ENCODE measurements around the gene VPS26A.

VPS26A gene

DNA sequence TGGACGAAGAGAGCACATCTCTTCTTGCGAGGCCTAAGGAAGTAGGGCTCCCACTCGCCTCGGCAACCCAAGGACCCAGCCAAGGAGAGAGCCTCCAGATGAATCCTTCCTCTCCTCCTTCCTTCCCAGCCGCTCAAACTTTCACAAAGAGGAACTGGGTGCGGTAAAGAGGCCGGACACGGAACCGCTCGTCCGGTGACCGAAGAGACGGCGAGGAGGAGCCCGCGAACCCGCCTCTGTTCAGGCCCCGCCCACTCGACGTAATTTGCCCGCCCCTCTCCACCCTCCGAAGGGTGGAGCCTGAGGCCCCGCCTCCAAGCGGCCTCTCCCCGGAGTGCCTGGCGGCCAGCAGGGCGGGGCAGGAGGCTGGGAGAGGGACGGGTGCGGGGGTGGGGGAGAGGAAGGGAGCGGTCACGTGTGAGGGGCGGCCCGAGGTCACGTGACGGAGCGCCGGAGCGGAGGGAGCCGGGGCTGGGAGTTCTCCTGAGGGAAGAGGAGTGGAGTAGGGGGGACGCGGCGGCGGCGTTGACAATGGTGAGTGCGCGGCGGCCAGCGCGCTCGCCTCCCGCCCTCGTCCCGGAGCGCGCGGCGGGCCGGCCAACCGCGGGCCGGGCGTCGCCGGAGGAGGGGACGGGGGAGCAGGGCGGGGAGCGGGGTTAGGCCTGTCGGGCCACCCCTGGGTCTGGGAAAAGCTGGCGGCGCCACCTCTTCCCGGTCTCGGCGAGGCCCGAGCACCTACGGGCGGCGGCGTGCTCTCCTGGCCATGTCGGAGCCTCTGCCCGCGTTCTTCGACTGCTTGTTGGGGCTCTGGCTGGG is at the start of gene VPS26A:
Gene VPS26A, plus strand, starts transcription at position 432 of the 816 bp plus-strand sequence. Its CDS starts 100 bp downstream, at position 532.
- DNase-seq (ENCODE audit: low spot score), result peak; percentile 99

DNA sequence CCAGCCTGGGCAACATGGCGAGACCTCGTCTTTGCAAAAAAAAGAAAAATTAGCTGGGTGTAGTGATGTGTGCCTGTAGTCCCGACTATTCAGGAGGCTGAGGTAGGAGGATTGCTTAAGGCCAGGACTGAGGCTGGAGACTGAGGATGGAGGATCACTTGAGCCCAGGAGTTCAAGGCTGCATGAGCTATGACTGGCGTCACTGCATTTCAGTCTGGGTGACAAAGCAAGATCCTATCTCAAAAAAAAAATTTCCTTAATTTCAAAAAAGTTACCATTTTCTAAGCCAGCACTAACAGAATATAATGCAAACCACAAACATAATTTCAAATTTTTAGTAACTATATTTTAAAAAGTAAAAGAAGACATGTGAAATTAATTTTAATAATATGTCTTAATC is 49.4 kb upstream of the VPS26A start:
- no peak for DNase-seq (ENCODE audit: low spot score)

DNA sequence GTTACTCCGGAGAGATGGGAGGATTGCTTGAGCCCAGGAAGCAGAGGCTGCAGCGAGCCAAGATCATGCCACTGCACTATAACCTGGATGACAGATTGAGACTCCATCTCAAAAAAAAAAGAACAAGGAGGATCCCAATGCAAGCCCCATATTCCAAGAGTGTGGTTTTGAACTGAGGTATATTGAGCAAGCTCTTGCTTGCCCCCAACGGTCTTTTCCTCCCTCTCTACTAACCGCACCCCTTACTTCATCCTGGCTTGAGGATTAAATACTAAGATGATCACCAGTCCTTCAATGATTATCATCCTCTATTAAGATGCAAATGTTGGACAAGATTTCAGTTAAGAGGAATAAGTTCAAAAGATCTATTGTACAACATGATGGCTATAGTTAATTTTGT is 48.5 kb upstream of the VPS26A start:
- no peak for DNase-seq (ENCODE audit: low spot score)

GRCh38 chr10:69078311-69078710 is 45.7 kb upstream of the VPS26A start:
- DNase-seq (ENCODE audit: low spot score), result no peak

DNA sequence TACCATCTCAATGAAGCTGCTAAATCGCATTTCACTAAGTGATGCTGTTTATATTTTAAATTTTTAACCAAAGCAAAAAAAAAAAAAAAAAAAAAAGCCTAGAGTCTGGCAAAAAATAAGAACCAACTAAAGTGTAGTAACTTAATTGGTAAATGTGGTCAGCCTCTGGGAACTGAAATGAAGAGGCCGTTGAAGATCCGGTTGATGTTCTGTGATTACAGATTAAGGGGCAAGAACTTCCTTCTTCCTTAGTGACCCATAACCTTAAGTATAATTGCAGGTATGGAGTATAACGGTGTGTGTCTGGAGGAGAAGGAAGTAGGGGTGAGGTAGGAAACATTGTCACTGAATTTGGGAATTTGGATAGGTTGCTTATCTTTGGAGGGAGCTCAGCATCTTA is 43.8 kb upstream of the VPS26A start:
- DNase-seq (ENCODE audit: low spot score), result no peak

DNA sequence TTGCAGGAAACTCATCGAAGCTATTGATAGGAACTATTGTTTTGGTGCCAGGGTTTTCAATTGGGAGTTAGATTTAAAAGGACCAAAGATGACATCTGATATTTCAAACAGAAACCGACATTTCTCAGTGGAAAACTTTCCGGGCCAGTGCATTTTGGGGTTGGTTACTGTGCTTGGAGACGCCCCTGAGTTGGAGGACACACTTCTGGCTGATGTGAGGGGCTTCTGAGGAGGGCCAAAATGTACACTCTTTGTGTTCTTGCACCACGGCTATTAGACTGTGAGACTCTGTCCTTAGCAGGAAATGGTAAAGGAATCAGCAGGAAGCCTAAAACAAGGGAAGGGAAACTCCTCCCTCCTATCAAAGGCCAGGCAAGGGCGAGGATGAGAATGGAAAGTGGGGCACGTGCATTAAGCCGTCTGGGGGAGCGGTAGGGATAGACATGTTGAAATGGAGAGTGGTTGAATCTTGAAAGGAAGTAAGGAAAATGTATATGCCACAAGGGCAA is 37.9 kb upstream of the VPS26A start:
- no peak for DNase-seq (ENCODE audit: low spot score)

- no peak for DNase-seq (ENCODE audit: low spot score)
Observed at GRCh38 chr10:69087590-69088470, 36.1 kb upstream of the VPS26A start, which contains the start of gene SRGN. Gene SRGN, plus strand, starts transcription at chr10:69088103. Its CDS starts 55 bp downstream, at chr10:69088158.

DNA sequence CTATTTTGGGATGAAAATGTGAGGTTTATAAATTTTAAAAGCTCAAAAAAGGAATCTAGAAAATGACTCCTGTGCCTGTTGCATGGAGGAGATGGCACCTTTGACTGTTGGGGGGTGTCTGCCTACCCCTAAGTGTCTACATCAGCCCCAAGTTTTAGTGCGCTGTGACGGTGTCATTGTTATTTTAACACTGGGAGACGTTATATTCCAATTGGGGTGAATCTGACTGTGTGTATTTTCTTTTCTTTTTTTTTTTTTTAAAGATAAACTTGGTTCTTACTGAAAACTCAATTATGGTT is 35.6 kb upstream of the VPS26A start:
- no peak for DNase-seq (ENCODE audit: low spot score)

DNA sequence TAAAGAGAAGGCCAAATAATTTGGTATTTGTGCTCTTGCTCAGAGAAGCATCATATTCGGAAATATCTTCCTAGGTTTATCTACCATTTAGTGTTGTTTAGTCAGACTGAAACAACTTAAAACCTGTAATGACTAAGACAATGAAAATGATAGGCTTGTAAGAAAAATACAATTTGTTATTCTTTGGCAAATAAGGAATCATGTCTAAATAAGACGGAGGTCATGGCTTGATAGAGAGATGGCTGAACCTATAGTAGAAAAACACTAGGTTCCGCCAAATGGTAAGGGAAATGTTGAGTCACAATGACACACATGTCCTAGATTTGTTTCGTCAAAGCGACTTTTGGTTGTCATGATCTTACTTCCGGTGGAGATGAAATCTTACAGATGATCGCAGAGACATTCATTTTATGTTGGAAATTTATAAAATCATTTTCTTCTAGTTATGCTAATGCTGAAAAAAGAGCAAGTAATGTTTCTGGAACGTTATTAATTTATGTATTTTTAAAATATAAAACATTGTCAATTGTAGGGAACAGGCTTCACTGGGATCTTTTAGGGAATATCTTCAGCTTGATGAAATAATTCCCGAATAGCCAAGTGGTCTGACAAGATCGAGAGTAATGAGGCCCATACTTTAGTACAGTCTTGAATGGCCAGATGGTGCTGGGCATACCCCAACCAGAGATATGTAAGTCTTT is 35.0 kb upstream of the VPS26A start:
- DNase-seq (ENCODE audit: low spot score), result no peak

DNA sequence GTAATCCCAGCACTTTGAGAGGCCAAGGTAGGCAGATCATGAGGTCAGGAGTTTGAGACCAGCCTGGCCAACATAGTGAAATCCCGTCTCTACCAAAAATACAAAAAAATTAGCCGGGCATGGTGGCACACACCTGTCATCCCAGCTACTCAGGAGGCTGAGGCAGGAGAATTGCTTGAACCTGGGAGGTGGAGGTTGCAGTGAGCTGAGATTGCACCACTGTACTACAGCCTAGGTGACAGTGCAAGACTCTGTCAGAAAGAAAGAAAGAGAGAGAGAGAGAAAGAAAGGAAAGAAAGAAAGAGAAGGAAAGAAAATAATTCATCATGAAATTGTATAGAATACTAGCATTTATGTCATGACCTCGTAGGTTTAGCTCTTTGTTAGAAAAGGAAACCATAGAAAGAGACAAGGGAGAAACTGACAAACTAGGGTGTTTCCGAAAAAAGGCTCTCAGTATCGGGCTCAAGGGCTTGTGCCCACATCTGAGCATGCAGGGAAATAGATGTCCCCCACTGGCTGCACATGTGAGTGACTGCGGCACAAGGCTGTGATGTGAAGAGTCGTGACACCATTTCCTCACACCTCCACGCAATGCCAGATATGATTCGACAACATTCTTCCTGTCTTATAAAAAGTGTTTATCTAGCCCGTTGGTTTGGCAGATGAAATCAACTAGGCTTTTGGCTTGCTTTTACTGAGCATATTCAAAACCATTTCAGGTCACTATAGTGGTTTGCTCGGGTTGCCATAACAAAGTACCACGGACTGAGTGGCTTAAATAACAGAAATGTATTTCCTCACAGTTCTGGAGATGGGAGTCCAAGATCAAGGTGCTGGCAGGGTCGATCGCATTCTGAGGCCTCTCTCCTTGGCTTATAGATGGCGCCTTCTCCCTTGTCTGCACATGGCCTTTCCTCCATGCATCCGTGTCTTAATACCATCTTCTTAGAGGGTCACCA is 34.1 kb upstream of the VPS26A start:
- DNase-seq (ENCODE audit: low spot score), result no peak

- DNase-seq (ENCODE audit: low spot score), result no peak
Observed at GRCh38 chr10:69090685-69091084, 33.3 kb upstream of the VPS26A start.

DNA sequence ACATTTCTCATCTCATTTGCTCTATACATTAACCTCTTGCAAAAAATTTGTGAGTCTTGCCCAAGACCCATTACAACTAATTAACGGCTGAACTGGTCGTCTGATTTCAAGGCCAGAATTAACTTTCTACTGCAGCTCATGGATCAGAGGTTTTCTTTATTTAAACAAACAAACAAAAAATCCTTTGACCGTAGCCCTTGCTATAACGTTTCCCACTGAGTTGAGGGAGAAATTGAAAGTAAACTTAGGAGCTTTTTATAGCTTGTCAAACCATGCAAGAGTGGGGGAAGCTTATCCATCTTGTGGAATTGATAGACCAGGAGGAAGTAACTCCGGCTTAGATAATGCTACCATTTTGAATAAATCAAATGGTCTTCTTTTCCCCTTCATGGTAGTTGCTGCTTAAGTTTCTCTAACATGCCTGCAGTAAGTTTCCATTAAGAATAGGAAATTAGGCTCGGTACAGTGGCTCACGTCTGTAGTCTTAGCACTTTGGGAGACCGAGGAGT is 32.8 kb upstream of the VPS26A start:
- no peak for DNase-seq (ENCODE audit: low spot score)

DNA sequence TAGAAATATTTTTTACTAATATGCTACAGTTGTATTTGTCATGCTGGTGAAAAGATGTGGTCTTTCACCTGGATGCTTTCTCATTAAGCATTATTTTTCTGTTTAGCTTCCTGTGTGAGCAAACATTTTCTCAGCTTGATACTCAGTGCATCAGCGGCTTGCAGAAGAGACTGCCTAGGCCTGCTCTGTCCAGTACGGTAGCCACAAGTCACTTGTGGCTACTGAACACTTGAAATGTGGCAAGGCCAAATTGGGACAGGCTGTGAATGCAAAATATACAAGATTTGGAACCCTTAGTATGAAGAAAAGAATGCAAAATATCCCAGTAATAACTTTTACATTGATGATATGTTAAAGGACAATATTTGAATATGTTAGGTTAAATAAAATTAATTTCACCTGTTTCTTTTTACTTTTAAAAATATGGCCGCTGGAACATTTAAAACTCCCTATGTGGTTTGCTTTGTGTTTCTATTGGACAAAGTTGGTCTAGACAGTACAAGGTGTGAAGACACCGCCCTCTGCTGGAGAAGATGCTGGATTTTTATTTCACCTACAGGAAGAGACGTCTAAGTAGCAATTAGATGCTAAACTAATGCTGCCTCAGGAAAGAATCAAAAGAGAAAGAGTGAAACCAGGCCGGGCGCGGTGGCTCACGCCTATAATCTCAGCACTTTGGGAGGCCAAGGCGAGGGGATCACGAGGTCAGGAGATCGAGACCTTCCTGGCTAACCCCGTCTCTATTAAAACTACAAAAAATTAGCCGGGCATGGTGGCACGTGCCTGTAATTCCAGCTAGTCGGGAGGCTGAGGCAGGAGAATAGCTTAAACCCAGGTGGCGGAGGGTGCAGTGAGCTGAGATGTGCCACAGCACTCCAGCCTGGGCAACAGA is 30.8 kb upstream of the VPS26A start:
- no peak for DNase-seq (ENCODE audit: low spot score)

GRCh38 chr10:69093933-69094332 is 30.0 kb upstream of the VPS26A start:
- no peak for DNase-seq (ENCODE audit: low spot score)

DNA sequence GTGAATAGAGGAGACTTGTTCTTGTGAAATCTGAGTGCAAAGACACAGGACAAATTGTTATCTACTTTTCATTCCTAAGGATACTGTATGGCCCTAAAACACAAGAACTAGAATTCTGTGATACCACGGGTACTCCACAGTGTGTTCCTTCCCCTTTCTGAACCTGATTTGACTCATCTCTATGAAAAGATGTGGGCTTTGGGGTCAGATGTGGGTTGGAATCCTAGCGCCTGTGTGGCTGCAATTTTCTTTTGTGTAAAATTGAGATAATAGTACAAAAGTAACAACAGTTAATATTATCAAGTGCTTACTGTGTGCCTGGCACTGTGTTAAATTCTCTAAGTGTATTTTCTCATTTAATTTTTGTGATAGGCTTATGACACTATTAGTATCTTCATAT is 27.9 kb upstream of the VPS26A start:
- DNase-seq (ENCODE audit: low spot score), result no peak

- no peak for DNase-seq (ENCODE audit: low spot score)
Observed at GRCh38 chr10:69097729-69098128, 26.2 kb upstream of the VPS26A start.

- DNase-seq (ENCODE audit: low spot score), result no peak
Observed at GRCh38 chr10:69100136-69100872, 23.7 kb upstream of the VPS26A start.

DNA sequence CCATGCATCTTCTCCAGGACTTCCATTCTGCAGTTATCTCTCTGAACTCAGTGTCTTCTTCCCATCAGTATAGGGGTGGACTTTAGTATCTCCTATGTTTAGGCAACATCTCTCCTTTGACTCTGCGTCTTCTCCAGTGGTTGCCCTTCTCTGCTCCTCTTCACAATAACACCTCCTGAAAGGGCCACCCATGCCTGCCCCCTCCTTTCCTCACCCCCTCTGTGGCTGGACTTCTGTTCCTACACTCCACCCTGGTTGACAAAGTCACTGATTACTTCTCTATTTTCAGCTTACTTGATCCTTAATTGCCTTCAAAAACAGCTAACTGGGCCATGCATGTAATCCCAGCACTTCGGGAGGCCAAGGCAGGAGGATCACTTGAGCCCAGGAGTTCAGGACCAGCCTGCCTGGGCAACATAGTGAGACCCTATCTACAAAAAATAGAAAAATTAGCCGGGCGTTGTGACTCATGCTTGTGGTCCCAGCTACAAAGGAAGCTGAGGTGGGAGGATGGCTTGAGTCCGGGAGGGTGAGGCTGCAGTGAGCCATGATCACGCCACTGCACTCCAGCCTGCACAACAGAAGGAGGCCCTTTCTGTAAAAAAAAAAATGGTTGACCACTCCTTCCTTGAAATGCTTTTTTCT is 22.4 kb upstream of the VPS26A start:
- DNase-seq (ENCODE audit: low spot score), result no peak

DNA sequence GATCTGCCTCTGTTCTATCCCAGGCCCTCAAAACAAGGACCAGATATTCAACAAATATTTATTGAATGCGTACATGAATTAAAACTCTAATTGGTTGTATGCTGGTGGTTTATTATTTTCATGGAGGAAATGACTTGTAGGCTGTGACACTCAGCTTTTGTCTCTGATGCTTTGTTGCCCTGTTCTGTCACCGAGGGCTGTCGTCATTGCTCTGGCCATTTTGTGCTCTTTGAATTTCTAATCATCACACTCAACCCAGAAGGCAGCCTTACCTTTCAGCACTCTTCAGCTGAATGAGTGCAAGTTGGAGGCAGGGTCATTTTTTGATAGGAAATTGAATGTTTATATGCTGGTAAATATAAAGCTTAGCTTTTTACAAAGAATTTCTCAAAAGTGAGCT is 21.5 kb upstream of the VPS26A start:
- DNase-seq (ENCODE audit: low spot score), result no peak

Measured in left forelimb (tissue), 1 donor.